Activated T-cell treated with anti-CD3 and anti-CD28 coated beads for 4 hours (primary cell): ENCODE measurements around the gene HOXC10.

Experiments
- DNase-seq: peaks from one replicate; pipeline ENCODE4 v3.0.0-alpha.2; 2020

HOXC10 gene

GRCh38 chr12:53965281-53966084, 19.5 kb upstream of the HOXC10 start:
- no peak for DNase-seq

DNA sequence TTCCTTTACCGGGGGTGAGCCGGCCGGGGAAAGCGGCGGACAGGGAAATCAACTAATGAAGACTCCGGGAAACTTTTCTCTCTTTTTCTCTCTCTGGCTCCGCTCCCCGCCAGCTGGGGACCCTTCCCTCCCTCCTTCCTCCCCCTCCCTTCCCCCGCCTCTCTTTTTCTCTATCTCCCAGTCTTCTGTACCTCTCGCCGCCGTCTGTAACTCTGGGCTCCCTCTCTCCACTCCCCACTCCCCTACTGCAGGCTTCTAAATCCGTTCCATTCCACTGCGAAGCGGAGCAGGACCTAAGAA, 18.9 kb upstream of the HOXC10 start:
- no peak for DNase-seq

GRCh38 chr12:53966385-53967133, 18.4 kb upstream of the HOXC10 start:
- DNase-seq = no peak

DNA sequence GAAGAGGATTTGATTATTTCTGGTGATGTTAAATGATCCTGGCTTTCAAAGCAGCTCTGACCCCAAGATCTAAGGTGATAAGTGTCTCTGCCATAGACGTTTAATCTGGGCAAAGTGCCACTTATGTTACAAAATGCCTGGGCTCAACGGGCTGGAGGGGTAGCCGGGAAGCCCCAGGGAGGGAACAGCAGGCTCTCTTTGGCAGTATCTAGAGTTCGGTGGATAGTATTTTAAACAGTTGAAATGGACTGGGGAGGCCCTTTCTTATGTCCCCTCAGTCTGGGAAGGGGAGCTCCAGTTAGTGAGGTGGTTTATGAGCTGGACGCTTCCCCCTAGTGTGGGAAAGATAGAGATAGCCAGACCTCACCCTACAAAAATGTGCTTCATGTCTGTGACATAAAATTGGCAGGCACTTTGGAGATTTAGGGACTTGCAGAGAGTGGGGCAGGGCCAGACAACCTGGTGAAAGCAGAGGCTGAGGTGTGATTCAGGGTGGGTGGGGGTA, 17.5 kb upstream of the HOXC10 start:
- no peak for DNase-seq

DNA sequence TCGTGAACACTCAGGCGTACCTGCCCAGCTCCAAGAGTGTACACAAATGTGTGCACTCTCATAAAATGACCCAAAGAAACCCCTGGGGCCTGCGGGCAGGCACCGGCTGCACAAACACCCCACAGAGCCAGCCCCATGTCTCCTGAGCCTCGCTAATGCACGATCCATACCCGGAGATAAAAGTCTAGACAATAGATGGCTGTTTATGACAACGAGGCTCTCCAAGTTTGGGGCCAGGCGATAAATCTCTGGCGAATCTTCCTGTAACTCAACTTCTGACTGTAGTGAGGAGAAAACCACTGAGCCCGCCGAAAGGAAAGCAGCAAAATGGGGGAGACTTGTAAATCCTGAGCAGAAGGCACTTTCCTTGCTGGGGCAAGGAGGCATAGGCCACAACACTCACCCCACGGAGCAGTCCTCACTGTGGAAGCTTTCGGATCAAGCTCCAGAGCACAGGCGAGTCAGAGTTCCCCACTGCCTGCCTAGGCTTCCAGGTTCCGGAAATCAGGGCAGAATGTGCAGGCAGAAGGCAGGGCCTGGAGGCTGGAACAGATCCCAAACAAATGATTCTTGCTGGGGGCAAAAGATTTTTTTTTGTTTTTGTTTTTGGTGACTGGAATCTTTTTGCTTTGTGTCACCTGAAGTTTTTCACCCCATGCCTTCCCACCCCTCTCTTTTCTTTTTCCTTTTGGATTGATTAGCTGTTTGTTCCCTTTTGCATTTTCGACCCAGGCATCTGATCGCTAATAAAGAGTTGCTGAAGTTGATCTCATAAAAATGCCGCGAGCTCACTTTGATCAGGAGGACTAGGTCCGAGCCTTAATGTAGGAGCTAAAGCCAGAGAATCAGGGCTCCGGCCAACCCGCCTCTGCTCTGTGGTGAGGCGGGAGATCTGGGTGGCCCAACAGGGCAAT, 16.5 kb upstream of the HOXC10 start:
- no peak for DNase-seq

DNA sequence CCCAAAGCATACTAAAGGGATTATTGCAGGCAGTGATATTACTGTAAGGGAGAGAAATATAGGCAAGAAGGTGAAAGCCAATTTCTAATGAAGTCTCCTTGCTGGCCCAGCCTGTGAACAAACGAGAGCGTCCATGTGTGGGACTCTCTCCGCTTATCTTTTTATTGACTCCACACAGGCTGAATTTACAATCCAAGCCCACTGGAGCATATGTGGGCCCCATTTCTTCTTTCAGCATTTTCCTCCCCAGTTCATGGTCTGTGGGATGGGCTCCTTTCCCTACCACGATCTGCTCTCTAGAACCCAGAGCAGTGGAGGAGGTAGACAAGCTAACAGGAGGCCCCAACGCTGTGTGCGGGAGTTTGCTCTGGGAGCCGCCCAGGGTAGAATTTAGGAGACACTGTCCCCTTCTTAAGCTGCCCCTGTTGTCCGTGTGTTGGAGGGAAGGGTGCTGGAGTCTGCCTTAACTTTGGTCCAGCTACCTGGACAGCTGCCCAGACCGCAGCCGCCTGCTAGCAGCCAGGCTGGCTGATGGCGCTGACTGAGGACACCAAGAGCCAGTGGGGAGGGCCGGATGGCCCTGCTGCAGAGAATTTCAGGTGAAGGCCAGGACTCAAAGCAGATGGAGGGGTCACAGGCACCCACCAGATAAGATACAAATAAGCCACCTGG, 15.2 kb upstream of the HOXC10 start:
- no peak for DNase-seq

DNA sequence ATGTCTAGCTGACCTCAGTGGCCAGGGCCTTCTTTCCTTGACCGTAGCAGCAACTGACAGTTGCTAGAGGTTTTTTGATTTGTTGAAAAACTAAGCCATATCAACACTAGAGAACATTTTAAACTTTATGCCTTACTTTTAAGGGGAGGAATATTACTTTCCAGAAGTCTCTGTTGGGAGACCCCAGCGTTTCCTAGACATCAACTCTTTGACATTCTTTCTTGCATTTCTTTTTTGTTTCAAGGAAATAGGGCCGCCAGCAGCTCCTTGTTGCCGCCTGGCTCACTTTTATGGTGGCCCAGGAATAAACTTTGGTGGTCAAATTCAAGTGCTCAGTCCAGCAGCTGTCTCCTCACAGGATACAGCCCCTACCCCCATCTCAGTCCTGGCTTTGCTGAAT, 14.5 kb upstream of the HOXC10 start:
- DNase-seq = no peak

DNA sequence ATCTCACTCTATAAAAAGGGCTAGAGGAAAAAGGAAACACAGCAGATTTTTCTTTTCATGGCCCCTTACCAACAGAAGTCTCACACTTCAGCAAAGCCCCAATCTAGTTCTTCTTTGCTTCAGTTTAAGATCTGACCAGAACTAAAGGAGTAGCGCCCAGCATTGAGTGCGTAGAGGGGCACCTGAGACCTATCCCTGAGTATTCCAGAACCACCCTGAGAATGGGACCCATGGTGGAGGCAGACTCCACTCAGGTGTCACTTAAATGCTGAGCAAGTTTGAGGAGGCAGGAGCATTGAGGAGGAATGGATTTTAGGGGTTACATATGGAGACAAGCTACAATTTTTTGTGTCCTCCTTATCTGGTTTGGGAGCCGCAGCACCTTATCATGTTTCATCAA, 13.8 kb upstream of the HOXC10 start:
- DNase-seq = no peak

GRCh38 chr12:53971686-53972085, 13.3 kb upstream of the HOXC10 start:
- no peak for DNase-seq

GRCh38 chr12:53972152-53972702, 12.7 kb upstream of the HOXC10 start:
- no peak for DNase-seq

DNA sequence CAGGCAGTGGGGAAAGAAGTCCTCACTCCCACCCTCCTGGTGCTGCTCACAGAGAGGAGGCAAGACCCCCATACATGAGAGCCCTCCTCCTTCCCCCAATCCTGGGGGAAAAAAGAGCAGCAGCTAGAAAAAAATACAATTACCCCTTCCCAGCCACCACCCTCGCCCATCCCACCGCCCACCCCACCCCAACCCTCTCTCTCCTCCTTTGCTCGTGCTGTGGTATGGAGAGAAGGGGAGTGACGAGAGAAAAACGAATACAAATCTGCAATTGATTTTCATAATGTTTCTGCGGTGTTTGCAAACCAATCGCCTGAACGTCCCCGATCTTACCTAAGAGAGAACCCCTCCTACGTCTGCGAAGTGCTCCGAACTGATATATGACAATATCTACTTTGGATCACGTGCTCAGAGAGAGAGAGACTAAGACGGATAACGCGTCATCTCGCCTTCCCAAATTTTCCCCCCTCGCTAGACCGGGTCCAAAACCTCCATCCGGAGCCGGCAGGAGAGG, 12.2 kb upstream of the HOXC10 start, which contains the start of gene HOXC11:
TSS of gene HOXC11 (plus strand) at position 405 of the 514 bp plus-strand sequence. CDS start 116 bp downstream, outside the sequence.
- DNase-seq = no peak

GRCh38 chr12:53973236-53974042, 11.5 kb upstream of the HOXC10 start:
- DNase-seq = no peak

GRCh38 chr12:53974084-53975063, 10.6 kb upstream of the HOXC10 start, which contains the start of gene HOTAIR:
Gene HOTAIR, minus strand, starts transcription at chr12:53974954.
- no peak for DNase-seq

DNA sequence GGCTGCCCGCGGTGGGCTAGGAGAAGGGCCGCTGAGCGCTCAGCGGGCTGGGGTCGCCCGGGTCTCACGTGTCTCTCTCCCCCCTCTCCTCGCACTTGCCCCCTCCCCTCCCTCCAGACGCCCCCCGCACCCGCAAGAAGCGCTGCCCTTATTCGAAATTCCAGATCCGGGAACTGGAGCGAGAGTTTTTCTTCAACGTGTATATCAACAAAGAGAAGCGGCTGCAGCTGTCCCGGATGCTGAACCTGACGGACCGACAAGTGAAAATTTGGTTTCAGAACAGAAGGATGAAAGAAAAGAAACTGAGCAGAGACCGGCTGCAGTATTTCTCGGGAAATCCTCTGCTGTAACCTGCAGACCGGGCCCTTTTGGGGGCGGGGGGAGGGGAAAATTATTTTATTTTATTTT, 9.9 kb upstream of the HOXC10 start:
- no peak for DNase-seq

DNA sequence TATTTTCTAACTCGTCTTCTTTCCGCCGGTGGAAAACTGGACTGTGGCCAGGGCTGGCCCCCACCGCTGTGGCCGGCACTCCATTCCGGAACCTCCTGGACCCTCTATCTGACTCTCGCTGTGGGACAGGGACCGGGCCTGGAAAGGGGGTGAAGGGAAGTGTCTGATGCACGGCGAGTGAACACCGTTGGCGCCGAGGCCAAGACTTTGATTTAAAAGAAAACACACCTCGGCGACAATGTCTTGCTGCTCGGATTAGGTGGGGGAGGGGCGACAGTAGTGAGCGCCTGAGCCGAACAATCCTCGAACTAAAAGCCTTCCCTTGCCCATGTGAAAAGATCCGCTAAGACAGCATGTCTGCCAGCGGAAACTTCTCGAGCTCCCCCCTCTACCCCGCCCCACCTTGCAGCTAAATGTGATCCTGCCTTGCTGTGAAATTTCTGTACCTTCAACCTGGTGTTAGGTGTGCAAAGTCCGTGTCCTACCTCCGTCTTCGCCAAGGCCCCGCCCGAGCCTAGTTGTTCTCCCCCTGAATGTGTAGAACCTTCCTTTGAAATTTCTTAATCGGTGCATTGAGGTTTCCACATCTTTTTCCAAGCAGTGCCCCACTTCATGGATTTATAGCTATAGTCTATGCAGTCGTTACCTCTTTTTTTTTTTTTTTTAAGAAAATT, 9.3 kb upstream of the HOXC10 start:
- DNase-seq = no peak

DNA sequence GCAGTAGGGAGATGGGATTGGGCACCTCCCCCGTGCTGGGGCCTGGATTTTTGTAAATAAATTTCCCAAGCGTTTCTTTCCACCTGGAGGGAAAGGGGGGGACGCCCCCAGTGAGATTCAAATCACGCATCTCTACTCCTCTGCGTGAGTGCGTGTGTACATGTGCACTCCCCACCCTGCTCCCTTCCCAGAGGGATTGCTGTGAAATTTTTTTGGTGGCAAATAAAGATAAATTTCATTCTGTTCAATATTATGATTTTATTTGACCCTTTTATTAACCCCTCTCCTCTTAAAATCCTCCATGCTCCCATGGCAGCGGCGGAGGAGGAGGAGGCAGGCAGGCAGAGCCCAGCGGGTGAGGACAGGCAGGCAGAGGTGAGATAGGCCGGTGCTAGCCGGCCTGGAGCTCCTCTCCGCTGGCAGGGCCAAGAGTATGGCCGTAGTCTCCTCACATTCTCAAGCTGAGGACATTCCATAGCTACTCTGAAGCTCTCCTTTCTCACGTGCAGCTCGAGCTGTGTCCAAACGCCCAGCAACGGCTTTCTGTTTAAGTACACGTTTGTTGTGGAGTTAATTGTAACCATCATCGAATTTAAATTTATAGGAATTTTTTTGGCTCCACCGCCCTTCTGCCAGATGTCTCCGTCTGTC, 8.6 kb upstream of the HOXC10 start:
- no peak for DNase-seq

DNA sequence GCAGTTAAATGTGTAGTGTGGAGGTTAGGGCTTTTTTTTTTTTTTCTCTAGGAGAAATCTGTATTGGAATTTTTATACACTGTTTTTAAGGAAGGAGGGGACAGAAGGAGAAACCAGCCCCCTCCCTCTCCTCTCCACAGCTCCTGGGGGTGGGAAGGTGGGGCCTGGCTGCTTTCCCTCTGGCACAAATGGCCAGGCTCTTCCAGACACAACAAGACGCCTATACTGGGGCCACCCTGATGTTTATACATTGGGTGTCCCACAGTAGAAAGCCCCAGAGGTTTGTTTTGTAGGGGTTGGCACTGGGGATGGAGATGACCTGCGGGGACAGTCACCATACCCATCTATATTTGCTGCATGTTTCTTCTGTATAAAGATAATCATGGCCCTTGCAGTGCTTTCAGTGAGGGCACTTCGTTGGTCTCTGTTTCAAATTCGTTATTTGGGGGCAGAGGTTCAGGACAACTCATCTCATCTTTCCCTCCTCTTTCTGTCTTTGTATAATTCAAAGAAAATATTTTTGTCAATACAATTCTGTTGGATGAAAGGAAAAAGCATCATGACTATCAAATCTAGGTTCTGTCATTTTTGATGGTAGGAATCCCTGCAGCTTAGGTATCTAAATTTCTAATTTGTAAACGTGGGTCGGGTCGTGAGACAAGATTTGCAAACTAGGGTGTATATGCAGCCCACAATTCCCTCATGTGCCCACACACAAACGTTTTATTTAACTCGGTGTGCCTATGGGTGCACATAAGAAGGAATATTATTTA, 7.9 kb upstream of the HOXC10 start:
- no peak for DNase-seq
